Measurements from ENCODE around the gene ADAMTS17.
"Not testable (repeated sequence)": the region's sequence is repeated elsewhere in the genome, so short reads cannot be mapped to it uniquely, and the experiment has no call there.

ADAMTS17 gene

DNA sequence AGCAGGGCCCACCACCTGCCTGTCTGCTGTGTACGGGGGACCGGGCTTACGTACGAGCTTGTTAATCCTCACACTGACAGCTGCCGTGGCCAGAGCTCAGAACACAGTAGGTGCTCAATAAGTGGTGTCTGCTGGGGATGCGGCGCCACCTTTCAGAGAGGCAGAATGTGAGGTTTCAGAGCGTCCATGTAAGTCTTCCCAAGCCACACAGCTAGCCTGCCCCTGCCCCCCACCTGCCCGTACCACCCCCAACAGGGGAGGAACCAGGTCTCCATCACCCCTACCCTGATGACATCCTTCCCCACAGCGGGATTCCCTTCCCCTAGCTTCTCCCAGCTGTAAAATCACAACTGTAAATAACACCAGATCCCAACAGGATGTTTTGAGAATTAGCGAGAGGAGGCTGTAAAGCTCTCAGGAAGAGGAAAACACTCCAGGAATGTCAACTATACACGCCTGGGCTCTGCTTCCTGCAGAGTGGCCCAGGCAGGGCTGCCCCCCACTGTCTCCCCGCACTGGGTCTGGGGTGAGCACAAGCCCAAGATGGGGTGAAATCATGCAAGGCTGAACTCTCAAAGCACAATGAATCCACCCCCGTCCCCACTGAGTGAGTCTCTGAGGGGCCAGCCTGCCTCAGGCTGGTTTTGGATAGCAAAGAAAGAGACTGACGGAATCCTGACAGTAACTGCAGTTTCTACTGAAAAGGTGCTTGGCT lies 358.4 kb downstream of the ADAMTS17 start:
- Histone ChIP-seq H3K27ac (ENCODE audit: low read depth, low read length) (peak overlapping the region; percentile 69; the same call in 1 of the 2 replicates), H3K36me3 (ENCODE audit: control insufficient read depth, insufficient read depth, low read length) (no peaks in the 10 kb centered on the region), H3K4me3 (ENCODE audit: low read depth, low read length) (peak overlapping the region; percentile 32), H3K9ac (ENCODE audit: low read length) (peak overlapping the region; percentile 62), H3K9me3 (ENCODE audit: control insufficient read depth, insufficient read depth, low read depth, low read length) (peaks cover 6% of the 10 kb centered on the region), H3K4me1 (ENCODE audit: control insufficient read depth, insufficient read depth, low read length) (peaks cover 35% of the 10 kb centered on the region), H3K27me3 (ENCODE audit: control insufficient read depth, insufficient read depth, low read length) (no peaks in the 10 kb centered on the region)

DNA sequence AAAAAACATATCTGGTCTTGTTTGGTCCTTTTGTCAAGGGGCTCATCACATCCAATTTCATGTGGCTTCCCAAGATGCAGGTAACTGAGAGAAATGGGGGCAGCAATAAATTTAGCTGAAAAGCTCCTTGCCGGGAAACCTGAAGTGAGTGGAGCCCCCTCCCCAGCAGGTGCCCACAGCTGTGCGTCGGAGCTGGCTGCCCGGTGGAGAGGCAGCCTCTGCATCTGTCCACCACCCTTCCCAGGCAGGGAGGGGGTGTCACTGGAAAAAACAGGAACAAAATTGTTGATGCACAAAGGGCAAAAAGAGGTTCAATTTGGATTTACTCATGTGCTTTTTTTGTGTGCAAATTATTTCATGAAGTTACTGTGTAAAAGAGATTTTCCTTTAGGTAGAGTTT lies 359.1 kb downstream of the ADAMTS17 start:
- peak overlapping the region; percentile 4; the same call in 1 of the 2 replicates for H3K4me3 ChIP-seq (ENCODE audit: low read depth, low read length)
- no peaks in the 10 kb centered on the region for H3K27me3 ChIP-seq (ENCODE audit: control insufficient read depth, insufficient read depth, low read length)
- H3K9ac ChIP-seq (ENCODE audit: low read length): no peak overlapping the region
- H3K9me3 ChIP-seq (ENCODE audit: control insufficient read depth, insufficient read depth, low read depth, low read length): no peaks in the 10 kb centered on the region
- H3K27ac ChIP-seq (ENCODE audit: low read depth, low read length): no peak overlapping the region
- H3K36me3 ChIP-seq (ENCODE audit: control insufficient read depth, insufficient read depth, low read length): no peaks in the 10 kb centered on the region
- H3K4me1 ChIP-seq (ENCODE audit: control insufficient read depth, insufficient read depth, low read length): peaks cover 41% of the 10 kb centered on the region

DNA sequence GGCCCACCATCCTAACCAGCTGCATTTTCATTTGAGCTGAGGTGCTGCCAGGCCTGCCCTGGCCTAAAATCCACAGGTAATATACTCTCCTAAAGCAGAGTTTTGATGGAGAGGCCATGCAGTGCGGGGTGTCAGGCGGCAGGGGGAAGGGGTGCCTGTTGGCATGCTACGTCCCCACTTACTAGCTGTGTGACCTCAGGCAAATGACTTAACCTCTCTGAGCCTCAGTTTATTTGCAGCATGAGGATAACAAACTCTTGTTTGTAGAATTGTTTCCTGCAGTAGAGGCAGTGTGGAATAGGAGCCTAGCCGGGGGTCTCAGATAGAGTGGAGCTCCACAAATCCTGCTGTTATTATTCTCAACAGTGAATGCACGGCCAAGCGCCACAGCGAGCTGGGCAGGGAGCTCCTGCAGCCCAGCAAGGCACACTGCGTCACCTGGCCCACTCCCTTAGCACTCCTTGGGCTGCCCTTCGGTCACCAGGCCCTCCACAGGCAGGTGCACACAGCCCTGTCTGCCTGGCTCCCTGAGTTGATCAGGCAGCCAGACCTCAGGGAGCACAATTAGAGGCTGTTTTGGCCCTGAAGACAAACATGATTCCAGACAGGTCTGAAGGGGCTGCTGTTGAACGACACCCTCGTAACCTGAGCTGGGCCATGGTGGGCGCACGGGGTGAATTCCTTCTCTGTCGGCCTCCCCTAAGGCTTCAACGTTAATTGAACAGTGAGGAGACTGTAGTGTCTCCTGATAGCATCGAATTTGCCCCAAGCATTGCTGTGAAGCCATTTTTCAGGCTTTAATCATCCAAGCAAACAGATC lies 359.7 kb downstream of the ADAMTS17 start:
- Histone ChIP-seq H3K27ac (ENCODE audit: low read depth, low read length) (no peak overlapping the region), H3K4me3 (ENCODE audit: low read depth, low read length) (no peak overlapping the region), H3K36me3 (ENCODE audit: control insufficient read depth, insufficient read depth, low read length) (no peaks in the 10 kb centered on the region), H3K9me3 (ENCODE audit: control insufficient read depth, insufficient read depth, low read depth, low read length) (no peaks in the 10 kb centered on the region), H3K27me3 (ENCODE audit: control insufficient read depth, insufficient read depth, low read length) (no peaks in the 10 kb centered on the region), H3K9ac (ENCODE audit: low read length) (no peak overlapping the region), H3K4me1 (ENCODE audit: control insufficient read depth, insufficient read depth, low read length) (peaks cover 41% of the 10 kb centered on the region)

DNA sequence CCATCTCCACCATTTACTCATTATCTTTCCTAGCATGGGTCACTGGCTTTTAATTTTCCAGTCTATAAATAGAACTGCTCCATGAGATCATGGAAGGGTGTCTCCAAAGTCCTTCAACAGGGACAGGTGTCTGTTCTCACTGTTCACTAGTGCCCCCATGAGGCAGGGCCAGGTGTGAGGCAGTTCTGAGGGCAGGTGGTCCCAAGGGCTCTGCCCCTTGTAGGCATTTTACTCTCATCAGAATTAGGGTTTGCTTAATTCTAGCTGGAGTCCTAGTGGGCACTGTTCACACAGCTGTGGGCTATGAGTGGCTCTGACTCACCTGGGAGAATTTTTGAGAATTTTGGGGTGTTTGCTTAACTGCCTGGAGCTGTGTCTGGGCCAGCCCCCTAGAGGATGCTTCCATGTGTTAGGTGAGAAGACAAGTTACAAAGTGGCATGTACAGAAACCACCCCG lies 360.6 kb downstream of the ADAMTS17 start:
- Histone ChIP-seq H3K4me1 (ENCODE audit: control insufficient read depth, insufficient read depth, low read length) (peaks cover 38% of the 10 kb centered on the region), H3K27me3 (ENCODE audit: control insufficient read depth, insufficient read depth, low read length) (no peaks in the 10 kb centered on the region), H3K36me3 (ENCODE audit: control insufficient read depth, insufficient read depth, low read length) (no peaks in the 10 kb centered on the region), H3K9ac (ENCODE audit: low read length) (no peak overlapping the region), H3K9me3 (ENCODE audit: control insufficient read depth, insufficient read depth, low read depth, low read length) (no peaks in the 10 kb centered on the region), H3K4me3 (ENCODE audit: low read depth, low read length) (no peak overlapping the region), H3K27ac (ENCODE audit: low read depth, low read length) (no peak overlapping the region)

DNA sequence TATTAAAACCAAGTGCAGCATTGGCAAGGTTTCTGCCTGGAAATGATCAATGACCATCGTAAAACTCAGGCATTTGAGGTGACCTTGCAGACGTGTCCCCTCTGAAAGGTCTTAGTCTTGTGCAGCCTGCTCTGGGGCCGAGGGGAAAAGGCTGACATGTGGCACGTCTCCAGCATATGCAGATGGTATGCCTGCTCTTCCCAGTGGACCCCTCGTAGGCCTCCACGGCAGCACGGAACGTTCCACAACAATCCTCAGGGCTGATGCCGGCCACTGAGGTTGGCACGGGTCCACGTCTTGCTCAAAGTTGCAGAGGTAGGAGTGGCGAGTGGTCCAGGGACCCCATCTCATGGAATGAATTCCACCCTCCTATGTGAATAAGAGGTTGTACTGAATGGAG lies 361.0 kb downstream of the ADAMTS17 start:
- Histone ChIP-seq H3K4me3 (ENCODE audit: low read depth, low read length) (no peak overlapping the region), H3K9ac (ENCODE audit: low read length) (no peak overlapping the region), H3K36me3 (ENCODE audit: control insufficient read depth, insufficient read depth, low read length) (no peaks in the 10 kb centered on the region), H3K27ac (ENCODE audit: low read depth, low read length) (no peak overlapping the region), H3K27me3 (ENCODE audit: control insufficient read depth, insufficient read depth, low read length) (no peaks in the 10 kb centered on the region), H3K9me3 (ENCODE audit: control insufficient read depth, insufficient read depth, low read depth, low read length) (no peaks in the 10 kb centered on the region), H3K4me1 (ENCODE audit: control insufficient read depth, insufficient read depth, low read length) (peaks cover 37% of the 10 kb centered on the region)

DNA sequence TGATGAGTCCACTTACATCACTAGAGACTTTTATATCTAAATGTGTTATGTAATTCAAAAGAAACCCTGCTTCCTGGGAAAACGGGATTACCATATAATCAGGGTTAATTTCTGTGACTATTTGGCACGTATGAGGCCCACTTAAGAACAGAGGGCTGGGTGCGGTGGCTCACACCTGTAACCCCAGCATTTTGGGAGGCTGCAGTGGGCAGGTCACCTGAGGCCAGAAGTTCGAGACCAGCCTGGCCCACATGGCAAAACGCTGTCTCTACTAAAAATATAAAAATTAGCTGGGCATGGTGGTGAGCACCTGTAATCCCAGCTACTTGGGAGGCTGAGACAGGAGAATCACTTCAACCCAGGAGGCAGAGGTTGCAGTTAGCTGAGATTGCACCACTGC lies 361.9 kb downstream of the ADAMTS17 start:
- H3K4me1 ChIP-seq (ENCODE audit: control insufficient read depth, insufficient read depth, low read length): peaks cover 38% of the 10 kb centered on the region
- not testable (repeated sequence) for H3K27ac ChIP-seq (ENCODE audit: low read depth, low read length); H3K4me3 ChIP-seq (ENCODE audit: low read depth, low read length); H3K9ac ChIP-seq (ENCODE audit: low read length); H3K36me3 ChIP-seq (ENCODE audit: control insufficient read depth, insufficient read depth, low read length); H3K27me3 ChIP-seq (ENCODE audit: control insufficient read depth, insufficient read depth, low read length); H3K9me3 ChIP-seq (ENCODE audit: control insufficient read depth, insufficient read depth, low read depth, low read length)

DNA sequence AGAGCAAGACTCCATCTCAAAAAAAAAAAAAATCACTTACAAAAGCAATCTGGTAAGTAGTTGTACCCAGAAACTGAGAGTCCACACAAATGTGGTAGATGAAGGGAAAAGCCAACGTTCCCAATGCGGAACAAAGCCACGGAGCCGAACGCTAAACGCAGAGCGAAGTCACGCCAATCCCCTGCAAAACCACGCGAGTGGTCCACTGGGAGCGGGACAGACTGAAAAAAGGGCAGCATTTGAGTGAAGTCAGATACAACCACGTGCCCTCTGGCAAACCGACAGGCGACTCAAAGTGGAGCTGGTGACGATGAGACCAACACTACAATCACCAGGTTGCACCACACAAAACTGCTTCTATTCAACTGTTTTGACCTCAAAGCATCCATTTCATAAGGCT lies 362.4 kb downstream of the ADAMTS17 start:
- Histone ChIP-seq H3K36me3 (ENCODE audit: control insufficient read depth, insufficient read depth, low read length) (no peaks in the 10 kb centered on the region), H3K27me3 (ENCODE audit: control insufficient read depth, insufficient read depth, low read length) (no peaks in the 10 kb centered on the region), H3K4me1 (ENCODE audit: control insufficient read depth, insufficient read depth, low read length) (peaks cover 33% of the 10 kb centered on the region), H3K27ac (ENCODE audit: low read depth, low read length) (no peak overlapping the region), H3K9me3 (ENCODE audit: control insufficient read depth, insufficient read depth, low read depth, low read length) (no peaks in the 10 kb centered on the region), H3K4me3 (ENCODE audit: low read depth, low read length) (no peak overlapping the region), H3K9ac (ENCODE audit: low read length) (no peak overlapping the region)

DNA sequence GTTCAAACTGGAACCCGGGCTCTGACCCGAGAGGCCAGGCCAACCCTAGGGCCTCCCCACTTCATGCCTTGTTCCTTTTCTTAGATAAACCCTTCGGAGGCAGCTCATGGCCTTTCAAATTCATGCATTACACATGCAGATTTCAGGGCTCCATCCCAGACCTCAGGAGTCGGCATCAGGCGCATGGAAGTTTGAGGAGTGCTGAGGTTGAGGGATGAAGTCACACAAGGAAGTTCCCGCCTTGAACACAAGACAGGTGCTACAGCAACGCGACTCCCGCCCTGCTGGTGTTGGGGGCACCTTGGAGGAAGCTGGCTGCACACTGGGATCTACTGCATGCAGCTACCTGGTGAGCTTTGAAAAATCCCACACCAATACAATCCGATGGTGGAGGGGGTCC lies 363.3 kb downstream of the ADAMTS17 start:
- no peaks in the 10 kb centered on the region for H3K9me3 ChIP-seq (ENCODE audit: control insufficient read depth, insufficient read depth, low read depth, low read length)
- H3K9ac ChIP-seq (ENCODE audit: low read length): no peak overlapping the region
- H3K27me3 ChIP-seq (ENCODE audit: control insufficient read depth, insufficient read depth, low read length): no peaks in the 10 kb centered on the region
- no peaks in the 10 kb centered on the region for H3K36me3 ChIP-seq (ENCODE audit: control insufficient read depth, insufficient read depth, low read length)
- H3K27ac ChIP-seq (ENCODE audit: low read depth, low read length): no peak overlapping the region
- peaks cover 23% of the 10 kb centered on the region for H3K4me1 ChIP-seq (ENCODE audit: control insufficient read depth, insufficient read depth, low read length)
- no peak overlapping the region for H3K4me3 ChIP-seq (ENCODE audit: low read depth, low read length)

DNA sequence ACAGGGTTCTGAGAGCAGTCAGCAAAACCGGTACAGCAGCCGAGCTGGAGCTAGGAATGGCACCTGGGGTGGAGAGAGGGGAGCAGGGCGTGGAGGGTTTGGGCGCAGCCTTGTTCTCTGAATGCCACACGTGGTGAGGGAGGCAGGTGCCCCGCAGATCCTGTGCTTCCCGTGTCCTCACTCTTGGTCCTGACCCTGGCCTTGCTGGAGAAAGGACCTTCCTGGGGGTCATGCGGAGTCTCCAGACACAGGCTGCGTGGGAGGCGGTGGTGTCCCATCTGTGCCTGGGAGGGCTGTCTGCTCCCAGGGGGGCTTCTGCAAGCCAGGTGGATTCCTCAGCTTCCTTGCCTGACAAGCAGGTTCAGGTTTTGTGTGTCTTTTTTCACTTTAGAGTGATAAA lies 363.8 kb downstream of the ADAMTS17 start:
- Histone ChIP-seq H3K9ac (ENCODE audit: low read length) (no peak overlapping the region), H3K27me3 (ENCODE audit: control insufficient read depth, insufficient read depth, low read length) (no peaks in the 10 kb centered on the region), H3K36me3 (ENCODE audit: control insufficient read depth, insufficient read depth, low read length) (no peaks in the 10 kb centered on the region), H3K4me1 (ENCODE audit: control insufficient read depth, insufficient read depth, low read length) (peaks cover 21% of the 10 kb centered on the region), H3K9me3 (ENCODE audit: control insufficient read depth, insufficient read depth, low read depth, low read length) (no peaks in the 10 kb centered on the region), H3K4me3 (ENCODE audit: low read depth, low read length) (no peak overlapping the region), H3K27ac (ENCODE audit: low read depth, low read length) (no peak overlapping the region)

DNA sequence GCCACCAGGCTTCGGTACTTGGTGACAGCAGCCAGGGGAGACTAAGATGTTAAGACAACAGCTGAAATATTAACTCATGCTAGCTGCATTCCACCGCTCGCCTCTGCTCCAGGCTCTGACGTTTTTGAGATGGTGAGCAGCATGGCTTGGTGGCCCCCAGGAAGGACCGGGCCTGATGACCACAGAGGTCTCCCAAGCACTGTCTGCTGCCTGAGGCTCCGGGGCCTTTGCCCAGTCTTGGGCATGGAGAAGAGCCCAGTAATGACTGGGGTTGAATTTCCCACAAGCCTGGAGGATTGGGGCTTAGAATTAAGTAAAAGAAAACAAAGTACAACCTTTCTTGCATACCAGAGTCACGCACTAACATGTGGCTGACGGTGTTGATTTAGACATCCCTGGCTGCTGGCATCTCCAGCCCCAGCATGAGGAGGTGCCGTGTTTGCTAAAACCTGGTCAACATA lies 364.9 kb downstream of the ADAMTS17 start:
- no peaks in the 10 kb centered on the region for H3K9me3 ChIP-seq (ENCODE audit: control insufficient read depth, insufficient read depth, low read depth, low read length)
- H3K4me3 ChIP-seq (ENCODE audit: low read depth, low read length): no peak overlapping the region
- peaks cover 11% of the 10 kb centered on the region for H3K4me1 ChIP-seq (ENCODE audit: control insufficient read depth, insufficient read depth, low read length)
- no peak overlapping the region for H3K9ac ChIP-seq (ENCODE audit: low read length)
- no peak overlapping the region for H3K27ac ChIP-seq (ENCODE audit: low read depth, low read length)
- no peaks in the 10 kb centered on the region for H3K27me3 ChIP-seq (ENCODE audit: control insufficient read depth, insufficient read depth, low read length)
- H3K36me3 ChIP-seq (ENCODE audit: control insufficient read depth, insufficient read depth, low read length): no peaks in the 10 kb centered on the region

DNA sequence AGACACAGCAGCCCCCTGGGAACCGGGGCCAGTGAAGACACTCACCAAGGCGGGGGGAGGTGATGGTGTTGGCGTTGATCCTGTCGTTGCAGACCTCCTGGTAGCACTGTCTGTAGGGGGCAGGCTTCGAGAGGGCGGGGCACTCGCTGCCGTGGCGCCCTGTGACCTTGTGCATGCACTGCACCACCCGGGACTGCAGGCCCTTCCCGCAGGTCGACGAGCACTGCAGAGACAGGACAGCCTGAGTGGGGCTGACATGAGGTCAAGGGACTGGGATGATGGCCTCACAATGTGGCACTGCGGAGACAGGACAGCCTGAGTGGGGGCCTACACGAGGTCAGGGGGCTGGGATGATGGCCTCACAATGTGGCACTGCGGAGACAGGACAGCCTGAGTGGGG lies 365.8 kb downstream of the ADAMTS17 start:
- no peaks in the 10 kb centered on the region for H3K36me3 ChIP-seq (ENCODE audit: control insufficient read depth, insufficient read depth, low read length)
- no peak overlapping the region for H3K27ac ChIP-seq (ENCODE audit: low read depth, low read length)
- no peaks in the 10 kb centered on the region for H3K9me3 ChIP-seq (ENCODE audit: control insufficient read depth, insufficient read depth, low read depth, low read length)
- H3K9ac ChIP-seq (ENCODE audit: low read length): no peak overlapping the region
- peaks cover 11% of the 10 kb centered on the region for H3K4me1 ChIP-seq (ENCODE audit: control insufficient read depth, insufficient read depth, low read length)
- no peaks in the 10 kb centered on the region for H3K27me3 ChIP-seq (ENCODE audit: control insufficient read depth, insufficient read depth, low read length)
- no peak overlapping the region for H3K4me3 ChIP-seq (ENCODE audit: low read depth, low read length)

All from HUES6 (cell line).